Thymus (tissue), 11 donors: Measurements from ENCODE around the gene ERBB2. TPM values are rescaled to one million over a fixed set of nuclear protein-coding genes. Genes with fewer than 3 reads are reported as not detected.

ENCODE experiments used
- DNase-seq, 9 donors: peaks; one replicate each; pipeline ENCODE4 v3.0.0-alpha.2; 2013; ENCODE audit warnings: low spot score in 9 of 9, low read depth in 6 of 9, missing footprints in 1 of 9
- H3K27ac ChIP-seq, 2 donors: one replicate each; pipeline ENCODE4 v1.5.1; 2013; ENCODE audit warnings: control low read depth in 1 of 2, low read depth in 1 of 2, low read length in 1 of 2, mild to moderate bottlenecking in 1 of 2, moderate library complexity in 1 of 2
- H3K27me3 ChIP-seq, 2 donors: one replicate each; pipeline ENCODE4 v1.5.1; 2013; ENCODE audit warnings: low read length in 1 of 2; ENCODE audit not compliant: control insufficient read depth in 2 of 2, insufficient read depth in 1 of 2
- H3K36me3 ChIP-seq, 2 donors: one replicate each; pipeline ENCODE4 v1.5.1; 2013; ENCODE audit warnings: low read length in 1 of 2, mild to moderate bottlenecking in 1 of 2, moderate library complexity in 1 of 2; ENCODE audit not compliant: control insufficient read depth in 2 of 2, insufficient read depth in 2 of 2
- H3K4me1 ChIP-seq, 2 donors: one replicate each; pipeline ENCODE4 v1.5.1; 2013; ENCODE audit warnings: low read length in 2 of 2; ENCODE audit not compliant: control insufficient read depth in 2 of 2, insufficient read depth in 2 of 2
- H3K4me3 ChIP-seq, 2 donors: one replicate each; pipeline ENCODE4 v1.5.1; 2013; ENCODE audit warnings: low read length in 2 of 2, control low read depth in 1 of 2, mild to moderate bottlenecking in 1 of 2
- H3K9me3 ChIP-seq, 2 donors: one replicate each; pipeline ENCODE4 v1.5.1; 2013; ENCODE audit warnings: low read length in 1 of 2, mild to moderate bottlenecking in 1 of 2; ENCODE audit not compliant: control insufficient read depth in 2 of 2, insufficient read depth in 1 of 2
- WGBS: extraction: QIAGEN DNeasy Blood & Tissue Kit; methylation state at CpG from one replicate; pipeline ENCODE4 v1.1.7; 2013; 5-methylcytosine and 5-hydroxymethylcytosine counted together
- polyA plus RNA-seq: library from polyadenylated mRNA; stranded (reverse); fragments of 200-250 nt; gene quantifications from one replicate; pipeline ENCODE4 v1.2.3, GENCODE V29; 2013
- total RNA-seq: library from RNA; stranded (reverse); fragments of 120-200 nt; gene quantifications from one replicate; pipeline ENCODE4 v1.2.4, GENCODE V29; 2013
- donor health status: healthy.

The ERBB2 gene
- total and polyA plus RNA-seq, 2 donors = 6.1 to 14.3 TPM

- Histone ChIP-seq H3K9me3 (no peaks in the 10 kb centered on the region), H3K27ac (peak overlapping the region in 1 of 2 donors; percentile 48), H3K4me3 (no peak overlapping the region), H3K27me3 (no peaks in the 10 kb centered on the region), H3K4me1 (peaks cover 19 to 42% of the 10 kb centered on the region in 2 donors), H3K36me3 (peaks cover 64 to 69% of the 10 kb centered on the region in 2 donors)
- DNase-seq = no peak
- WGBS = 92% methylated on average over 3 of the region's 3 CpGs
Measured at GRCh38 chr17:39658760-39659159, 41.1 kb upstream of the ERBB2 start.

DNA sequence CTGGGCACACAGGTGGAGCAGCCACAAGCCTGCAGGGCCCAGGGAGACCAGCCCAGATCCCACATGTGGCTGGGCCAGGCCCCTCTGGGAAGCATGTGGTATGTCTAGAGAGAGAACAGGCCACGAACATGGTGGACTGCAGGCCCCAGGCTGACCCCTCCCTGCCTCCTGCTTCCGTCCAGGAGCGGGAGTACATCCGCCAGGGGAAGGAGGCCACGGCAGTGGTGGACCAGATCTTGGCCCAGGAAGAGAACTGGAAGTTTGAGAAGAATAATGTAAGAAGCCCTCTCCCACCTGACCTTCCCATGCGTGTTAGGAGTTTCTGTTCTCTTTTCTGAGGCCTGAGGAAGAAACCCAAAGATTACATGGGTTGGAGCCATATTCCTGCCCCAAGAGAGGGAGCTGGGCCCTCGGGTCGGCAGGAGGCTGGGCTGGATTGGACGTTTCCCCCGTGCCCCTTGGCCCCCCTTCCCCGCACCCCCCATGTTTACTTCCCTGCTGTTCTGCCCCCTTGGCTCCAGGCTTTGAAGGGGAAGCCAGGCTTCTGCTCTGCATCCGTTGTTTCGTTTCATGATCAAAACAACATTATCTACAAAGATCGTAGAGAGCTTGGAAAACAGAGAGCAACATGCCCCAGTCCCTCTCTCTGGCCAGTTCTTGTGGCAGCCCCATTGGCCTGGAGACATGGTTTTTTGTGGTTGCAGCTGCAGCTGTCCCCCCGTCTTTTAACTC, 40.4 kb upstream of the ERBB2 start:
- 55% methylated on average over 15 of the region's 15 CpGs for WGBS
- no peak overlapping the region for H3K4me3 ChIP-seq
- peak overlapping the region; percentile 72 to 78 for H3K27ac ChIP-seq
- no peaks in the 10 kb centered on the region for H3K9me3 ChIP-seq
- peaks cover 19 to 38% of the 10 kb centered on the region in 2 donors for H3K4me1 ChIP-seq
- H3K27me3 ChIP-seq = no peaks in the 10 kb centered on the region
- peak in 2 of 9 donors; percentile 40 to 71 for DNase-seq
- peaks cover 62 to 69% of the 10 kb centered on the region in 2 donors for H3K36me3 ChIP-seq

GRCh38 chr17:39660011-39660360, 39.9 kb upstream of the ERBB2 start:
- no peak for DNase-seq
- H3K4me1 ChIP-seq = peaks cover 19 to 38% of the 10 kb centered on the region in 2 donors
- peak overlapping the region; percentile 72 to 78 for H3K27ac ChIP-seq
- no peak overlapping the region for H3K4me3 ChIP-seq
- H3K27me3 ChIP-seq = peaks cover 0 to 5% of the 10 kb centered on the region in 2 donors
- H3K9me3 ChIP-seq = no peaks in the 10 kb centered on the region
- 83% methylated on average over 5 of the region's 5 CpGs for WGBS
- peaks cover 57 to 69% of the 10 kb centered on the region in 2 donors for H3K36me3 ChIP-seq

GRCh38 chr17:39660397-39661385, 39.2 kb upstream of the ERBB2 start:
- peak overlapping the region in 1 of 2 donors; percentile 78 for H3K27ac ChIP-seq
- peaks cover 19 to 38% of the 10 kb centered on the region in 2 donors for H3K4me1 ChIP-seq
- no peaks in the 10 kb centered on the region for H3K9me3 ChIP-seq
- no peak for DNase-seq
- 98% methylated on average over 35 of the region's 35 CpGs for WGBS
- H3K36me3 ChIP-seq = peaks cover 54 to 69% of the 10 kb centered on the region in 2 donors
- no peak overlapping the region for H3K4me3 ChIP-seq
- peaks cover 4 to 12% of the 10 kb centered on the region in 2 donors for H3K27me3 ChIP-seq

- no peak for DNase-seq
- Histone ChIP-seq H3K4me3 (no peak overlapping the region), H3K9me3 (peaks cover 0 to 2% of the 10 kb centered on the region in 2 donors), H3K27ac (no peak overlapping the region), H3K36me3 (peaks cover 48 to 60% of the 10 kb centered on the region in 2 donors), H3K27me3 (peaks cover 16 to 24% of the 10 kb centered on the region in 2 donors), H3K4me1 (peaks cover 19 to 39% of the 10 kb centered on the region in 2 donors)
- WGBS = 97% methylated on average over 8 of the region's 8 CpGs
Measured at GRCh38 chr17:39661744-39662541, 37.9 kb upstream of the ERBB2 start.

DNA sequence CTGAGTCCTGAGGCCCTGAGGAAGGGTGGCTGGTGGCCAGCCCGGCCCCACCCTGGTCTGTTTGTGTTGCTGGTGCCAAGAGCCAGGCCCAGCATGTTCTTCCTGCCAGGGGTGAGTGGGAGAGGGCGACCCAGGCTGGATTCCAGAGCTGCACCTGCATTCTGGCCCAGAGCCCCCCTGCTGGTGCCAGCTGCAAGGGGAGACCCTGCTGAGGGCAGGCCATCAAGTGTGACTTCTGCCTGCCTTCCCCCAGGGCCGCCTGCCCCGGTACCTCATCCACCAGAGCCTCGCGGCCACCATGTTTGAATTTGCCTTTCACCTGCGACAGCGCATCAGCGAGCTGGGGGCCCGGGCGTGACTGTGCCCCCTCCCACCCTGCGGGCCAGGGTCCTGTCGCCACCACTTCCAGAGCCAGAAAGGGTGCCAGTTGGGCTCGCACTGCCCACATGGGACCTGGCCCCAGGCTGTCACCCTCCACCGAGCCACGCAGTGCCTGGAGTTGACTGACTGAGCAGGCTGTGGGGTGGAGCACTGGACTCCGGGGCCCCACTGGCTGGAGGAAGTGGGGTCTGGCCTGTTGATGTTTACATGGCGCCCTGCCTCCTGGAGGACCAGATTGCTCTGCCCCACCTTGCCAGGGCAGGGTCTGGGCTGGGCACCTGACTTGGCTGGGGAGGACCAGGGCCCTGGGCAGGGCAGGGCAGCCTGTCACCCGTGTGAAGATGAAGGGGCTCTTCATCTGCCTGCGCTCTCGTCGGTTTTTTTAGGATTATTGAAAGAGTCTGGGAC, 37.1 kb upstream of the ERBB2 start:
- Histone ChIP-seq H3K9me3 (peaks cover 0 to 7% of the 10 kb centered on the region in 2 donors), H3K27me3 (peaks cover 24 to 32% of the 10 kb centered on the region in 2 donors), H3K36me3 (peaks cover 46 to 53% of the 10 kb centered on the region in 2 donors), H3K4me1 (peaks cover 18 to 44% of the 10 kb centered on the region in 2 donors), H3K27ac (no peak overlapping the region), H3K4me3 (no peak overlapping the region)
- 97% methylated on average over 22 of the region's 22 CpGs for WGBS
- no peak for DNase-seq

DNA sequence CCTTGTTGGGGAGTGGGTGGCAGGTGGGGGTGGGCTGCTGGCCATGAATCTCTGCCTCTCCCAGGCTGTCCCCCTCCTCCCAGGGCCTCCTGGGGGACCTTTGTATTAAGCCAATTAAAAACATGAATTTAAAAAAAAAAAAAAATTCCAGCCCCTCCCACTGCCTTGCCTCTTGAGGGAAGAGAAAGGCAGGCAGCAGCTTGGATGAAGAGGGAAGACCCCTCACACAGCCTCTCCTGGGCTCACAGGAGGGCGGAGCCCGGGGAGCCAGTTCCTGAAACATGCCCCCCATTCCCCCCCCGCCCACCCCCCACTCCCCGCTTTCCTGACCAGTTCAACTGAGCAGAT, 36.5 kb upstream of the ERBB2 start:
- DNase-seq = no peak
- peaks cover 15 to 40% of the 10 kb centered on the region in 2 donors for H3K4me1 ChIP-seq
- H3K4me3 ChIP-seq = no peak overlapping the region
- H3K9me3 ChIP-seq = peaks cover 0 to 7% of the 10 kb centered on the region in 2 donors
- no peak overlapping the region for H3K27ac ChIP-seq
- H3K36me3 ChIP-seq = peaks cover 40 to 47% of the 10 kb centered on the region in 2 donors
- WGBS = 94% methylated on average over 4 of the region's 4 CpGs
- peaks cover 28 to 38% of the 10 kb centered on the region in 2 donors for H3K27me3 ChIP-seq
